Loucy (cell line): ENCODE results near the gene SRRM4.
"Not testable (repeated sequence)": the region's sequence is repeated elsewhere in the genome, so short reads cannot be mapped to it uniquely, and the experiment has no call there.

Source experiments
- H2AFZ ChIP-seq: fragments of 200-600 bp; sonication (generic); 2 replicates; pipeline ENCODE4 v1.6.0; 2016; ENCODE audit warnings: antibody characterized with exemption, mild to moderate bottlenecking, low read length, moderate library complexity
- H3F3A ChIP-seq: fragments of 200-600 bp; 2 replicates; pipeline ENCODE4 v1.6.0; 2016; ENCODE audit warnings: antibody characterized with exemption, low read depth, mild to moderate bottlenecking
- H3K27me3 ChIP-seq: fragments of 200-600 bp; sonication (generic); 2 replicates; pipeline ENCODE4 v1.6.1; 2014; ENCODE audit warnings: low read length, mild to moderate bottlenecking; ENCODE audit not compliant: insufficient read depth, poor library complexity, severe bottlenecking
- H3K36me3 ChIP-seq: fragments of 200-600 bp; sonication (generic); 2 replicates; pipeline ENCODE4 v1.6.1; 2016; ENCODE audit warnings: low read length; ENCODE audit not compliant: insufficient read depth
- H3K4me1 ChIP-seq: fragments of 200-600 bp; sonication (generic); 2 replicates; pipeline ENCODE4 v1.5.1; 2014; ENCODE audit warnings: low read length, mild to moderate bottlenecking; ENCODE audit not compliant: insufficient read depth, poor library complexity, severe bottlenecking
- H3K4me2 ChIP-seq: fragments of 200-600 bp; sonication (generic); 2 replicates; pipeline ENCODE4 v1.6.0; 2014; ENCODE audit warnings: antibody characterized with exemption, low read length, low read depth, mild to moderate bottlenecking; ENCODE audit not compliant: poor library complexity, severe bottlenecking
- H3K4me3 ChIP-seq: fragments of 200-600 bp; sonication (generic); 2 replicates; pipeline ENCODE4 v1.5.1; 2014; ENCODE audit warnings: low read length, mild to moderate bottlenecking, mixed read lengths; ENCODE audit not compliant: poor library complexity, severe bottlenecking
- H3K79me2 ChIP-seq: fragments of 200-600 bp; sonication (generic); 2 replicates; pipeline ENCODE4 v1.6.1; 2014; ENCODE audit warnings: low read length; ENCODE audit not compliant: insufficient read depth
- H3K9ac ChIP-seq: fragments of 200-600 bp; sonication (generic); 2 replicates; pipeline ENCODE4 v1.6.0; 2014; ENCODE audit warnings: mild to moderate bottlenecking, low read depth, low read length, moderate library complexity; ENCODE audit not compliant: poor library complexity, severe bottlenecking
- H3K9me2 ChIP-seq: fragments of 200-600 bp; sonication (generic); replicated peaks from 2 replicates; pipeline ENCODE4 v1.6.1; 2016; ENCODE audit warnings: low read depth, low read length, mixed read lengths
- H3K9me3 ChIP-seq: fragments of 200-600 bp; sonication (generic); 2 replicates; pipeline ENCODE4 v1.6.1; 2014; ENCODE audit warnings: mild to moderate bottlenecking, antibody characterized with exemption, low read length, low read depth; ENCODE audit not compliant: insufficient read depth
- H4K20me1 ChIP-seq: fragments of 200-600 bp; sonication (generic); 2 replicates; pipeline ENCODE4 v1.6.0; 2014; ENCODE audit warnings: antibody characterized with exemption, low read length, mild to moderate bottlenecking; ENCODE audit not compliant: insufficient read depth, poor library complexity, severe bottlenecking
- CTCF ChIP-seq: fragments of 200-600 bp; sonication (generic); conservative IDR thresholded peaks from 2 replicates; pipeline ENCODE4 v1.5.1; 2014; ENCODE audit warnings: mild to moderate bottlenecking, antibody characterized with exemption, low read length
- EZH2phosphoT487 ChIP-seq: fragments of 200-600 bp; IDR thresholded peaks from 2 replicates; pipeline ENCODE4 v1.6.1; 2018; ENCODE audit warnings: antibody characterized with exemption, mild to moderate bottlenecking, moderate library complexity, borderline replicate concordance

SRRM4 gene

GRCh38 chr12:119102274-119102673, 120.9 kb downstream of the SRRM4 start:
- no peaks in the 10 kb centered on the region for H4K20me1 ChIP-seq
- H3K27me3 ChIP-seq = no peaks in the 10 kb centered on the region
- H2AFZ ChIP-seq = no peak overlapping the region
- H3K4me2 ChIP-seq = no peak overlapping the region
- no peaks in the 10 kb centered on the region for H3F3A ChIP-seq
- no peaks in the 10 kb centered on the region for H3K4me1 ChIP-seq
- H3K4me3 ChIP-seq = no peak overlapping the region
- no peaks in the 10 kb centered on the region for H3K36me3 ChIP-seq
- H3K79me2 ChIP-seq = no peaks in the 10 kb centered on the region
- H3K9me3 ChIP-seq = 0 out of 2 replicates have a peak, but pooled peaks cover 2% of the 10 kb centered on the region
- TF ChIP-seq EZH2phosphoT487 (no peak), CTCF (no peak)
- H3K9ac ChIP-seq = no peak overlapping the region
- H3K9me2 ChIP-seq = no peaks in the 10 kb centered on the region

- Histone ChIP-seq H3K27me3 (no peaks in the 10 kb centered on the region), H3K4me2 (no peak overlapping the region), H2AFZ (no peak overlapping the region), H3K79me2 (no peaks in the 10 kb centered on the region), H3K4me1 (no peaks in the 10 kb centered on the region), H3K9ac (no peak overlapping the region), H3K9me3 (0 out of 2 replicates have a peak, but pooled peaks cover 2% of the 10 kb centered on the region), H4K20me1 (no peaks in the 10 kb centered on the region), H3K9me2 (no peaks in the 10 kb centered on the region), H3K4me3 (no peak overlapping the region), H3F3A (no peaks in the 10 kb centered on the region), H3K36me3 (no peaks in the 10 kb centered on the region)
- TF ChIP-seq CTCF = no peak
- TF ChIP-seq EZH2phosphoT487 = no peak
These were observed 121.4 kb downstream of the SRRM4 start for GRCh38 chr12:119102714-119103113.

- not testable (repeated sequence) for H2AFZ ChIP-seq, H3K27me3 ChIP-seq, H3K4me1 ChIP-seq, H3F3A ChIP-seq, H3K4me3 ChIP-seq, H3K9me3 ChIP-seq, H4K20me1 ChIP-seq, H3K36me3 ChIP-seq, H3K9ac ChIP-seq, H3K4me2 ChIP-seq, H3K9me2 ChIP-seq, H3K79me2 ChIP-seq
These were observed 123.6 kb downstream of the SRRM4 start for GRCh38 chr12:119104969-119105368.

- Histone ChIP-seq H3K36me3 (no peaks in the 10 kb centered on the region), H4K20me1 (no peaks in the 10 kb centered on the region), H3F3A (no peaks in the 10 kb centered on the region), H3K9me3 (no peaks in the 10 kb centered on the region), H3K4me1 (no peaks in the 10 kb centered on the region), H3K4me2 (no peak overlapping the region), H3K79me2 (no peaks in the 10 kb centered on the region), H3K4me3 (no peak overlapping the region), H3K27me3 (no peaks in the 10 kb centered on the region), H3K9me2 (no peaks in the 10 kb centered on the region), H2AFZ (no peak overlapping the region), H3K9ac (no peak overlapping the region)
- no peak for TF ChIP-seq EZH2phosphoT487
- TF ChIP-seq CTCF = no peak
These were observed 132.2 kb downstream of the SRRM4 start for GRCh38 chr12:119113496-119113986.
